Common myeloid progenitor, CD34-positive (primary cell): Measurements from ENCODE around the gene FGD2.

Source experiments
- CTCF ChIA-PET: fragments of 350-600 bp; sonication (Branson Sonifier 250); formaldehyde crosslinking; loops from one replicate; lab custom pipeline; 2021; ENCODE audit warnings: antibody characterized with exemption; lab: Charles Lee
- POLR2A ChIA-PET: fragments of 350-600 bp; sonication (Branson Sonifier 250); formaldehyde crosslinking; loops from one replicate; lab custom pipeline; 2021; ENCODE audit warnings: antibody characterized with exemption; lab: Charles Lee
- DNase-seq, 3 donors: peaks; one replicate each; pipeline versions ENCODE4 v3.0.0 to v3.0.0-alpha.2; 2013
- H3K27ac ChIP-seq, 2 experiments: 1 replicate in 1 of 2; 2 replicates in 1 of 2; pipeline ENCODE4 v1.7.0; 2013; ENCODE audit warnings: inconsistent platforms in 2 of 2, low read length in 2 of 2, mild to moderate bottlenecking in 2 of 2, low read depth in 1 of 2, moderate library complexity in 1 of 2; ENCODE audit not compliant: severe bottlenecking in 2 of 2, insufficient read depth in 1 of 2, poor library complexity in 1 of 2
- H3K27me3 ChIP-seq, 5 experiments: replicated peaks in 2 of 5; 1 replicate in 3 of 5; 2 replicates in 2 of 5; pipeline versions ENCODE4 v1.6.1 to v1.7.0; 2013; ENCODE audit warnings: low read length in 4 of 5, mild to moderate bottlenecking in 2 of 5, moderate library complexity in 2 of 5, inconsistent platforms in 1 of 5; ENCODE audit not compliant: insufficient read depth in 5 of 5, control insufficient read depth in 4 of 5
- H3K36me3 ChIP-seq, 4 experiments: 1 replicate in 2 of 4; 2 replicates in 2 of 4; pipeline versions ENCODE4 v1.6.1 to v1.7.0; 2013; ENCODE audit warnings: low read length in 3 of 4, control low read depth in 1 of 4, mild to moderate bottlenecking in 1 of 4; ENCODE audit not compliant: control insufficient read depth in 4 of 4, insufficient read depth in 4 of 4
- H3K4me1 ChIP-seq, 4 experiments: 1 replicate in 3 of 4; 2 replicates in 1 of 4; pipeline versions ENCODE4 v1.6.1 to v1.7.1; 2013; ENCODE audit warnings: low read length in 3 of 4, mild to moderate bottlenecking in 3 of 4, control low read depth in 1 of 4, inconsistent platforms in 1 of 4, moderate library complexity in 1 of 4; ENCODE audit not compliant: control insufficient read depth in 4 of 4, insufficient read depth in 4 of 4; ENCODE audit errors: control extremely low read depth in 1 of 4
- H3K4me3 ChIP-seq, 7 experiments: 1 replicate in 4 of 7; 2 replicates in 3 of 7; pipeline versions ENCODE4 v1.5.1 to v1.7.0; 2013; ENCODE audit warnings: mild to moderate bottlenecking in 7 of 7, low read length in 6 of 7, moderate library complexity in 6 of 7, inconsistent platforms in 2 of 7, low read depth in 2 of 7, control low read depth in 1 of 7; ENCODE audit not compliant: insufficient read depth in 4 of 7, control insufficient read depth in 1 of 7; ENCODE audit errors: extremely low read depth in 1 of 7
- H3K9me3 ChIP-seq, 5 experiments: 1 replicate in 4 of 5; 2 replicates in 1 of 5; pipeline versions ENCODE4 v1.6.1 to v1.7.1; 2013; ENCODE audit warnings: low read length in 4 of 5, mild to moderate bottlenecking in 2 of 5, inconsistent platforms in 1 of 5, low read depth in 1 of 5, moderate library complexity in 1 of 5; ENCODE audit not compliant: control insufficient read depth in 4 of 5, insufficient read depth in 2 of 5; ENCODE audit errors: control extremely low read depth in 1 of 5
- WGBS: methylation state at CpG from one replicate; pipeline ENCODE4 v1.1.5; 2013; ENCODE audit not compliant: insufficient coverage; 5-methylcytosine and 5-hydroxymethylcytosine counted together

The FGD2 gene

GRCh38 chr6:36961441-36962435 lies 43.7 kb upstream of the FGD2 start:
- H3K4me1 ChIP-seq = peaks cover 3 to 25% (median 23%) of the 10 kb centered on the region in 4 experiments
- WGBS = 64% methylated on average over 33 of the region's 40 CpGs
- ChIA-PET CTCF (interaction anchor here (1.1 to 1.6 kb wide), 2 partner anchors 14 to 56 kb away, joined by 3 to 5 read pairs; no protein-coding TSS in a partner anchor), POLR2A (no interaction called here)
- H3K9me3 ChIP-seq = no peaks in the 10 kb centered on the region
- peaks cover 0 to 49% (median 28%) of the 10 kb centered on the region in 5 experiments for H3K27me3 ChIP-seq
- no peak for DNase-seq
- no peak overlapping the region for H3K27ac ChIP-seq
- peaks cover 0 to 5% (median 0%) of the 10 kb centered on the region in 4 experiments for H3K36me3 ChIP-seq
- no peak overlapping the region for H3K4me3 ChIP-seq

DNA sequence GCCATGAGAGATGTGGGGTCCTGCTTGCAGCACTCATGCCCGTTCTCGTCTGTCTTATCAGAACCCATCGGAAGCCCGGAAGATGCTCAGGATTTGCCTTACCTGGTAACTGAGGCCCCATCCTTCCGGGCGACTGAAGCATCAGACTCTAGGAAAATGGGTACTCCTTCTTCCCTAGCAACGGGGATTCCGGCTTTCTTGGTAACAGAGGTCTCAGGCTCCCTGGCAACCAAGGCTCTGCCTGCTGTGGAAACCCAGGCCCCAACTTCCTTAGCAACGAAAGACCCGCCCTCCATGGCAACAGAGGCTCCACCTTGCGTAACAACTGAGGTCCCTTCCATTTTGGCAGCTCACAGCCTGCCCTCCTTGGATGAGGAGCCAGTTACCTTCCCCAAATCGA lies 42.6 kb upstream of the FGD2 start:
- ChIA-PET POLR2A (interaction anchor here (0.6 to 0.9 kb wide), 2 partner anchors 51 to 89 kb away, joined by 3 read pairs; no protein-coding TSS in a partner anchor), CTCF (interaction anchor here (0.7 to 3.8 kb wide), 5 partner anchors 8 to 65 kb away, joined by 3 to 16 read pairs (median 5); partner anchors contain the start of gene PI16)
- Histone ChIP-seq H3K9me3 (no peaks in the 10 kb centered on the region), H3K27me3 (peaks cover 0 to 37% (median 21%) of the 10 kb centered on the region in 5 experiments), H3K4me3 (no peak overlapping the region), H3K4me1 (peaks cover 3 to 25% (median 23%) of the 10 kb centered on the region in 4 experiments), H3K27ac (no peak overlapping the region), H3K36me3 (peaks cover 0 to 13% (median 7%) of the 10 kb centered on the region in 4 experiments)
- 11% methylated on average over 11 of the region's 12 CpGs for WGBS
- peak; percentile 90 to 97 (median 94) for DNase-seq

DNA sequence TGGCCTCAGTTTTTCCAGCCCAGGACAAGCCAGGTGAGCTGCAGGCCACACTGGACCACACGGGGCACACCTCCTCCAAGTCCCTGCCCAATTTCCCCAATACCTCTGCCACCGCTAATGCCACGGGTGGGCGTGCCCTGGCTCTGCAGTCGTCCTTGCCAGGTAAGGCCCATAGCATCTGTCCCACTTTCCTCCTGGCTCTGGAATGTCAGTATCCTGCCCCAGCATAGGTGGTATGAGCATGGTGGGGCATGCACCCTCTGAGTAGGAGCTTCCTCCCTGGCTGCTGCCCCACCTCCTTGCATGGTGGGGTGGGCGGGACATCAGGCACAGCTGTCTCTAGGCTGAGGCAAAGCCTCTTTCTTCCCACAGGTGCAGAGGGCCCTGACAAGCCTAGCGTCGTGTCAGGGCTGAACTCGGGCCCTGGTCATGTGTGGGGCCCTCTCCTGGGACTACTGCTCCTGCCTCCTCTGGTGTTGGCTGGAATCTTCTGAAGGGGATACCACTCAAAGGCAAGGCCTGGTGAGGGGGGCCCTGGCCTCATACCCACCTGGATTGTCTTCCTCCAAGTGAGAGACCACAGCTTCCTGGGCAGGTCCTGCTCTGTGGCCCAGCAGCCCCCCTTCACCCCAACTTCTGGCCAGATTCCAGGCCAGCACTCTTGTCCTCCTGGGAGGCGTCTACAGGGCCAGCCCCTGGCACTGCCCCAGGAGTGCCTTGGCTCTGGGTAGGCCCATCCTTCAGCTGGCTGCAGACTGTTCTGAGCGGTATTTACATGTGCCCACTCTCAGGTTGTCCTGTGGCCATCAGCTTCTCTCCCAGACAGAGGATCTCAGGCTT lies 41.8 kb upstream of the FGD2 start:
- CTCF ChIA-PET = interaction anchor here (0.7 to 3.8 kb wide), 7 partner anchors 9 to 106 kb away, joined by 3 to 16 read pairs (median 5); partner anchors contain the start of gene PI16
- peak overlapping the region in 2 of 7 experiments; percentile 1 to 19 for H3K4me3 ChIP-seq
- DNase-seq = peak; percentile 52 to 87 (median 84)

GRCh38 chr6:36964349-36964748 lies 41.1 kb upstream of the FGD2 start:
- peaks cover 0 to 23% (median 17%) of the 10 kb centered on the region in 5 experiments for H3K27me3 ChIP-seq
- H3K36me3 ChIP-seq = peaks cover 2 to 28% (median 20%) of the 10 kb centered on the region in 4 experiments
- H3K27ac ChIP-seq = no peak overlapping the region
- no peak overlapping the region for H3K4me3 ChIP-seq
- H3K9me3 ChIP-seq = no peaks in the 10 kb centered on the region
- ChIA-PET POLR2A (interaction anchor here (0.6 to 1.2 kb wide), 3 partner anchors 11 to 91 kb away, joined by 3 to 4 read pairs (median 3); partner anchors contain the start of genes MTCH1 and PI16), CTCF (interaction anchor here (0.6 to 3.8 kb wide), 5 partner anchors 12 to 1432 kb away, joined by 3 to 16 read pairs (median 4); no protein-coding TSS in a partner anchor)
- 94% methylated on average over 3 of the region's 6 CpGs for WGBS
- H3K4me1 ChIP-seq = peaks cover 3 to 25% (median 23%) of the 10 kb centered on the region in 4 experiments
- DNase-seq = no peak

More for the DNA sequence above, 41.8 kb upstream of the FGD2 start:
- H3K9me3 ChIP-seq = no peaks in the 10 kb centered on the region
- peaks cover 3 to 25% (median 23%) of the 10 kb centered on the region in 4 experiments for H3K4me1 ChIP-seq
- H3K36me3 ChIP-seq = peaks cover 0 to 21% (median 14%) of the 10 kb centered on the region in 4 experiments
- no peak overlapping the region for H3K27ac ChIP-seq
- POLR2A ChIA-PET = interaction anchor here (0.6 to 1.2 kb wide), 4 partner anchors 10 to 92 kb away, joined by 3 to 4 read pairs (median 3); partner anchors contain the start of genes MTCH1 and PI16
- H3K27me3 ChIP-seq = peaks cover 0 to 30% (median 17%) of the 10 kb centered on the region in 5 experiments
- 44% methylated on average over 11 of the region's 11 CpGs for WGBS

GRCh38 chr6:36964908-36965307 lies 40.5 kb upstream of the FGD2 start:
- CTCF ChIA-PET = interaction anchor here (0.6 to 3.8 kb wide), 4 partner anchors 12 to 1432 kb away, joined by 3 to 16 read pairs (median 5); no protein-coding TSS in a partner anchor
- POLR2A ChIA-PET = no interaction called here

DNA sequence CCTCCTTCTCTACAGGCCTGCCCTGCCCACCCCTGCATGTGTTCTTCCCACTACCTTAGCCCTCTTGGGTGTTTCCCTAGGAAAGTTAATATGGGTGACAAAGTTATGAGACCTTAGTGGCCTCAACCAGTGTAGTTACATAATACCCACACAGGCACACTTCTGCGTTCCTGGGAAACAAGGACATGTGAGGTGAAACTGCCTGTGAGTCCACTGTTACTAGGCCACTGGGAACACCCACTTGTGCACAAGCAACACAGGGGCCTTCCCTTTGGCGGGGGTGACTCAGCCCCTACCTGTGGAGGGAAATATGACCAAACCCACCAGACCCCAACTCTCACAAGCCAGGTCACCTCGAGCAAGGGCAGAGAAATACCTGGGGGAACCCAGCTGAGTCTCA lies 38.2 kb upstream of the FGD2 start:
- ChIA-PET POLR2A (no interaction called here), CTCF (interaction anchor here (0.9 to 2.3 kb wide), 3 partner anchors 14 to 51 kb away, joined by 3 to 10 read pairs (median 5); no protein-coding TSS in a partner anchor)
- DNase-seq = no peak
- no CpG with 5 or more reads among the region's 3 CpGs for WGBS
- peaks cover 14 to 58% (median 48%) of the 10 kb centered on the region in 4 experiments for H3K36me3 ChIP-seq
- peaks cover 3 to 24% (median 22%) of the 10 kb centered on the region in 4 experiments for H3K4me1 ChIP-seq
- H3K4me3 ChIP-seq = no peak overlapping the region
- no peak overlapping the region for H3K27ac ChIP-seq
- H3K9me3 ChIP-seq = no peaks in the 10 kb centered on the region
- peaks cover 0 to under 1% (median 0%) of the 10 kb centered on the region in 5 experiments for H3K27me3 ChIP-seq

More at GRCh38 chr6:36964908-36965307, 40.5 kb upstream of the FGD2 start:
- Histone ChIP-seq H3K4me1 (peaks cover 3 to 25% (median 23%) of the 10 kb centered on the region in 4 experiments), H3K4me3 (no peak overlapping the region), H3K36me3 (peaks cover 2 to 34% (median 25%) of the 10 kb centered on the region in 4 experiments), H3K27me3 (peaks cover 0 to 22% (median 15%) of the 10 kb centered on the region in 5 experiments), H3K9me3 (no peaks in the 10 kb centered on the region), H3K27ac (no peak overlapping the region)
- 59% methylated on average over 4 of the region's 4 CpGs for WGBS
- DNase-seq = no peak
